Stimulated activated CD8-positive, alpha-beta memory T cell treated with anti-CD3 and anti-CD28 coated beads, Interleukin-15, amount 100 ng/mL, for 1 hour (primary cell): ENCODE measurements around the gene FGF19.

ENCODE experiments used
- DNase-seq: peaks from one replicate; pipeline ENCODE4 v3.0.0-alpha.2; 2020; ENCODE audit warnings: low read depth

FGF19 gene

GRCh38 chr11:69654660-69655478 lies 49.0 kb downstream of the FGF19 start:
- no peak for DNase-seq

GRCh38 chr11:69654001-69654659 lies 49.7 kb downstream of the FGF19 start:
- no peak for DNase-seq

GRCh38 chr11:69653406-69653960 lies 50.3 kb downstream of the FGF19 start:
- no peak for DNase-seq

GRCh38 chr11:69652999-69653398 lies 50.8 kb downstream of the FGF19 start:
- DNase-seq = no peak

- DNase-seq = no peak
Observed at GRCh38 chr11:69651834-69652620, 51.8 kb downstream of the FGF19 start.

GRCh38 chr11:69650832-69651344 lies 52.9 kb downstream of the FGF19 start:
- DNase-seq = no peak

- DNase-seq = no peak
Observed at GRCh38 chr11:69650081-69650831, 53.6 kb downstream of the FGF19 start.

- no peak for DNase-seq
Observed at GRCh38 chr11:69649576-69649900, 54.3 kb downstream of the FGF19 start.

GRCh38 chr11:69648679-69649575 lies 54.9 kb downstream of the FGF19 start:
- no peak for DNase-seq
